ENCODE measurements around the gene ZNF580. TPM values are rescaled to one million over a fixed set of nuclear protein-coding genes. Genes with fewer than 3 reads are reported as not detected.
A peak's percentile ranks its signal among the peaks of the same experiment; 100 is the strongest.

ZNF580 gene
- total and polyA plus RNA-seq, 3 donors from 2014 or later: 21.7 to 38.0 (median 37.6) TPM

DNA sequence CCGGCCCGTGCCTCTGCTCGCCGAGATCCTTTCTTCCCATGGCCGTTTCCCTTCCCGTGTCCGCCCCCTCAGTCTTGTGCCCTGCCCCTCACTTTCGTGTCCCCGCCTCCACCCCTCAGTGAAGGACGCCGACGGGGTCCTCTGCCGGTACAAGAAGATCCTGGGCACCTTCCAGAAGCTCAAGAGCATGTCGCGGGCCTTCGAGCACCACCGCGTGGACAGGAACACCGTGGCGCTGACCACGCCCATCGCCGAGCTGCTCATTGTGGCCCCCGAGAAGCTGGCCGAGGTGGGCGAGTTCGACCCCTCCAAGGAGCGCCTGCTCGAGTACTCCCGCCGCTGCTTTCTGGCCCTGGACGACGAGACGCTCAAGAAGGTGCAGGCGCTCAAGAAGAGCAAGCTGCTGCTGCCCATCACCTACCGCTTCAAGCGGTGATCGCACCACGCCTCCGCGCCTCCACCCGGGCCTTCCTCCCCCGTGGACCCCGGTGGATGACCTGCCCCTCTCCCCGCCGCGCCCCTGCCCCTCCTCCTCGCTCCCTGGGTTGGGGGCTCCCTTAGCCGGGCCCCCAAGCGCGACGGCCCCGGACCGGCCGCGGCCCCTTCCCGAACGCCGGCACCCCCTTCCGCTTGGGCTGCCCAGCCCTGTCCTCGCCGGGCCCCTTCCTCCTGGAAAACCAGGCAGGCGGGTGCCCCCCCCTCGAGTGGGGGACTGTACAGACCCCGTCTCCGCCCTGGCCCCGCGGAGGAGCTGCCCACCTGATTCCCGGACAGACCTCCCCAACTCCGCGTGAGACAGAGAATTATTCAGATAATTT is 11.7 kb downstream of the ZNF580 start:
- H3K9me3 ChIP-seq: no peaks in the 10 kb centered on the region
- intact Hi-C loops (cut with DNase I; ENCODE audit: low total_unique reads): no loop called here

DNA sequence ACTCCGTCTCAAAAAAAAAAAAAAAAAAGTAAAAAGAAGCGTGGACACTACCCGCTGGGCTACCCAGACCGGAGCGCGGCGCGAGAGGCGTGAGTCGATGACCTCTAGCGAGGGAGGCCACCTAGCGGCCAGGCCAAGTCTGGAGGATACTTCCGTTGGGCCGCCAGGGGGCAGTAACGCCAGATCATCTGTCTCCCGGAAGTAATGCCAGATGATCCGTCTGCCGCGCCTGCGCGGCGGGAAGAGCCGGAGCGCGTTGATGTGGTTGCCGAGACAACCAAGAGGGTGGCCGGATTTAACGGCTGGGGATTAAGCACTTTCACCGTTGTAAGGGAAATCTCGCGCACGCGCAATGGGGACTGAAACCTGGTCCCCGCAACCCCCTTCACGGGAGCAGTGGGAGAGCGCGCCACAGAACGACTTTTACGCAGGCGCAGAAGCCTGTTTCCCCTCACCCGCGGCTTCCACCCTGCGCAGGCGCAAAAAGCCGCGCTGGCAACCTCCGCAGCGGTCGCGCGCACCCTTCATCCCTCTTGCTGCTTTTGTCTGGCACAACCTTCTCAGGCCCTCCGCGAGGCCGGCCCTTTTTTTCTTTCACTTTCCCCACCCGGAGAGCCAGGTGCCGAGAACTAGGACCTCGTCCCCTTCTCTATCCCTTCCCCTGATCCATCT is 13.0 kb downstream of the ZNF580 start:
- Histone ChIP-seq H3K4me1 (peaks cover 36% of the 10 kb centered on the region), H3K4me3 (peak overlapping the region; percentile 82 to 97), H3K27me3 (no peaks in the 10 kb centered on the region), H3K27ac (peak overlapping the region; percentile 96 to 100), H3K36me3 (ENCODE audit: low read depth, missing control alignments) (no peaks in the 10 kb centered on the region), H3K9me3 (no peaks in the 10 kb centered on the region)
- intact Hi-C loops (cut with DNase I; ENCODE audit: low total_unique reads): no loop called here
- peak; percentile 18 for TF ChIP-seq POLR2A (IDR thresholded peaks at IDR 0.05)
- TF ChIP-seq, protein P1, sequence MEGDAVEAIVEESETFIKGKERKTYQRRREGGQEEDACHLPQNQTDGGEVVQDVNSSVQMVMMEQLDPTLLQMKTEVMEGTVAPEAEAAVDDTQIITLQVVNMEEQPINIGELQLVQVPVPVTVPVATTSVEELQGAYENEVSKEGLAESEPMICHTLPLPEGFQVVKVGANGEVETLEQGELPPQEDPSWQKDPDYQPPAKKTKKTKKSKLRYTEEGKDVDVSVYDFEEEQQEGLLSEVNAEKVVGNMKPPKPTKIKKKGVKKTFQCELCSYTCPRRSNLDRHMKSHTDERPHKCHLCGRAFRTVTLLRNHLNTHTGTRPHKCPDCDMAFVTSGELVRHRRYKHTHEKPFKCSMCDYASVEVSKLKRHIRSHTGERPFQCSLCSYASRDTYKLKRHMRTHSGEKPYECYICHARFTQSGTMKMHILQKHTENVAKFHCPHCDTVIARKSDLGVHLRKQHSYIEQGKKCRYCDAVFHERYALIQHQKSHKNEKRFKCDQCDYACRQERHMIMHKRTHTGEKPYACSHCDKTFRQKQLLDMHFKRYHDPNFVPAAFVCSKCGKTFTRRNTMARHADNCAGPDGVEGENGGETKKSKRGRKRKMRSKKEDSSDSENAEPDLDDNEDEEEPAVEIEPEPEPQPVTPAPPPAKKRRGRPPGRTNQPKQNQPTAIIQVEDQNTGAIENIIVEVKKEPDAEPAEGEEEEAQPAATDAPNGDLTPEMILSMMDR (IDR thresholded peaks at IDR 0.05): peak; percentile 97 to 100 (median 100)
- DNase-seq: peak; percentile 97
- 0% methylated on average over 47 to 56 of the region's 57 CpGs for WGBS, 2 donors

More for the DNA sequence above, 11.7 kb downstream of the ZNF580 start:
- no peaks in the 10 kb centered on the region for H3K36me3 ChIP-seq (ENCODE audit: low read depth, missing control alignments)
- WGBS, 2 donors: 53 to 60% methylated on average over 24 to 70 of the region's 71 CpGs
- H3K27me3 ChIP-seq: no peaks in the 10 kb centered on the region
- H3K4me1 ChIP-seq: peaks cover 24% of the 10 kb centered on the region
- DNase-seq: no peak
- peak overlapping the region; percentile 82 to 97 for H3K4me3 ChIP-seq
- TF ChIP-seq, protein P1 (IDR thresholded peaks at IDR 0.05): no peak
- no peak for TF ChIP-seq POLR2A (IDR thresholded peaks at IDR 0.05)
- peak overlapping the region; percentile 96 to 100 for H3K27ac ChIP-seq

DNA sequence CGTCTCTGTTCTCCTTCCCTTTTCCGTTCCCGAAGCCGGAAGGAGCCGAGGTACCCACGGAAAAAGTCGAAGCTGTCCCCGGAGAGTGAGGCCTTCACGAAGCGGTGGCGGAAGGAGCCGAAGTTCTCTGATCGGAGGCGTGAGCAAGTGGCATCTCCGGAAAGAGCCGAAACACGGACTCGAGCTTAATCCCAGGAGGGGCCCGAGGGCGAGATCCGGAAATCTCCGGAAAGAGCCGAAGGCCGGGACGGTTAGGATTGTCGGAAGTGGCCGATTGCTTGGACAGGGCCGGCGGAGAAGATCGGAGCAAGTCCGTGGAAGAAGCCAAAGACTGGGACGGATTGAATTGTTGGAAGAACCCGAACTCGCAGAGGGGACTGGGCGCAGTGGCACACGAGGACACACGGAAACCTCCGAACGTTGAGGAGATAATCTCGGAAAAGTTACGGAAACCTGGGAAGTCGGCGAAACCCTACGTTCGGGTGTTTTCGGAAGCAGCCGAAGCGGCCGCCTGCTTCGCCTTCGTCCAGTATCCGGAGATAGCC is 13.6 kb downstream of the ZNF580 start:
- H3K9me3 ChIP-seq: no peaks in the 10 kb centered on the region
- no peaks in the 10 kb centered on the region for H3K27me3 ChIP-seq
- peak; percentile 100 for DNase-seq
- intact Hi-C loops (cut with DNase I; ENCODE audit: low total_unique reads): no loop called here
- TF ChIP-seq POLR2A (IDR thresholded peaks at IDR 0.05): no peak
- TF ChIP-seq, protein P1 (IDR thresholded peaks at IDR 0.05): no peak
- peak overlapping the region; percentile 96 to 100 for H3K27ac ChIP-seq
- H3K4me3 ChIP-seq: peak overlapping the region; percentile 82 to 97
- WGBS, 2 donors: 0 to 1% methylated on average over 41 to 51 of the region's 52 CpGs
- no peaks in the 10 kb centered on the region for H3K36me3 ChIP-seq (ENCODE audit: low read depth, missing control alignments)
- H3K4me1 ChIP-seq: peaks cover 38% of the 10 kb centered on the region

DNA sequence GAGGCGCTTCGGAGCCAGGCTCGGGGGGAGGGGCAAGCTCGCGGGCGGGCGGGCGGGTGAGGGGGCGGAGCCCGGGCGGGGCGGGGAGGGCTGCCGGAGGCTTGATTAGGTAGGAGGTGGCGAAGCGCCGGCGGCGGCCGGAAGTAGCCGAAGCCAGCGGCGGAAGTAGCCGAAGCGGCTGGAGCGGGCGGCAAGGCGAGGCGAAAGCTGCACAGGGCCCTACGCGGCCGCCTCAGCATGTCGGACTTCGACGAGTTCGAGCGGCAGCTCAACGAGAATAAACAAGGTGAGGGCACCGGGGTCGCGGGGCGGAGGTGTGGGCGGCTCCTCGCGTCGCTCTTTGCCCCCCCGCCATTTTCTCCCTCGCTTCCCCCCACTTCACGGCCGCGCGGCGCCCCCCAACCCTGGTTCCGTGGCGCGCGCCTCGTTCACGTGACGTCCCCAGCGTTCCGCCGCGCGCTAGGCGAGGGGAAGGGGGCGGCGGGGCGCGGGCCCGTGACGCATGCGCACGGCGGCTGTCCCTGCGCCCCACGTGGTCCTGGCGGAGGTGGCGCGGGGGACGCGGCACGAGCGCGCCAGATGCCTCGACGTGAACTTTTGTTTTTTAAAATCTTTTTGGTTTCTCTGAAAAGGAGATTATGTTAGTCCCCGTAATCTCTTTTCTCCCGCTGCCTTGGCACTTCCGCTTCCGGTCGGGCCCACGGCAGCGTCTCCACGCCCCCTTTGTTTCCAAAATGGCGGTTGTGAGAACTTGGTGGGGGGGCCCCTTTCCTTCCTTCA is 14.3 kb downstream of the ZNF580 start, which contains the start of gene U2AF2:
Gene U2AF2, plus strand, starts transcription at position 168 of the 780 bp plus-strand sequence. Its CDS starts 70 bp downstream, at position 238.
- TF ChIP-seq, protein P1 (IDR thresholded peaks at IDR 0.05): no peak
- no peak for TF ChIP-seq POLR2A (IDR thresholded peaks at IDR 0.05)
- Histone ChIP-seq H3K9me3 (no peaks in the 10 kb centered on the region), H3K27ac (peak within 1 kb of the TSS; percentile 96 to 100), H3K4me3 (peak within 1 kb of the TSS; percentile 82 to 97), H3K4me1 (peaks cover 43% of the 10 kb centered on the region), H3K27me3 (no peaks in the 10 kb centered on the region), H3K36me3 (ENCODE audit: low read depth, missing control alignments) (no peaks in the 10 kb centered on the region)
- peak; percentile 97 for DNase-seq
- WGBS, 2 donors: 1% methylated on average over 56 to 93 of the region's 95 CpGs
- intact Hi-C loops (cut with DNase I; ENCODE audit: low total_unique reads): no loop called here
